ENCODE results near the gene NEK6.

The NEK6 gene

GRCh38 chr9:124370896-124371582 is 113.3 kb downstream of the NEK6 start:
- Mint-ChIP-seq H3K9me3 (peaks cover 4% of the 10 kb centered on the region), H3K27me3 (ENCODE audit: low read depth) (no peaks in the 10 kb centered on the region), H3K27ac (no peak overlapping the region), H3K4me1 (peaks cover 30% of the 10 kb centered on the region), H3K36me3 (ENCODE audit: low read depth) (peaks cover 33% of the 10 kb centered on the region), H3K4me3 (no peak overlapping the region)
- TF ChIP-seq CTCF (IDR thresholded peaks at IDR 0.05; ENCODE audit: unreplicated experiment in 3 of 3), result no peak

- peaks cover 4% of the 10 kb centered on the region for H3K9me3 Mint-ChIP-seq
- no peak overlapping the region for H3K4me3 Mint-ChIP-seq
- H3K4me1 Mint-ChIP-seq, result peaks cover 30% of the 10 kb centered on the region
Observed at GRCh38 chr9:124372038-124372437, 114.3 kb downstream of the NEK6 start.

GRCh38 chr9:124373386-124373785 is 115.6 kb downstream of the NEK6 start:
- Mint-ChIP-seq H3K27ac (no peak overlapping the region), H3K36me3 (ENCODE audit: low read depth) (peaks cover 35% of the 10 kb centered on the region), H3K4me1 (peaks cover 41% of the 10 kb centered on the region), H3K4me3 (no peak overlapping the region), H3K9me3 (peaks cover 4% of the 10 kb centered on the region), H3K27me3 (ENCODE audit: low read depth) (no peaks in the 10 kb centered on the region)
- TF ChIP-seq CTCF (IDR thresholded peaks at IDR 0.05; ENCODE audit: unreplicated experiment in 3 of 3), result no peak

More at GRCh38 chr9:124372038-124372437, 114.3 kb downstream of the NEK6 start:
- no peak for TF ChIP-seq CTCF (IDR thresholded peaks at IDR 0.05; ENCODE audit: unreplicated experiment in 3 of 3)
- no peaks in the 10 kb centered on the region for H3K27me3 Mint-ChIP-seq (ENCODE audit: low read depth)
- H3K36me3 Mint-ChIP-seq (ENCODE audit: low read depth), result peaks cover 35% of the 10 kb centered on the region
- no peak overlapping the region for H3K27ac Mint-ChIP-seq

GRCh38 chr9:124373851-124374250 is 116.1 kb downstream of the NEK6 start:
- no peak for TF ChIP-seq CTCF (IDR thresholded peaks at IDR 0.05; ENCODE audit: unreplicated experiment in 3 of 3)
- H3K9me3 Mint-ChIP-seq, result peaks cover 4% of the 10 kb centered on the region
- H3K27me3 Mint-ChIP-seq (ENCODE audit: low read depth), result no peaks in the 10 kb centered on the region
- no peak overlapping the region for H3K27ac Mint-ChIP-seq
- peaks cover 35% of the 10 kb centered on the region for H3K36me3 Mint-ChIP-seq (ENCODE audit: low read depth)
- H3K4me3 Mint-ChIP-seq, result no peak overlapping the region
- peaks cover 45% of the 10 kb centered on the region for H3K4me1 Mint-ChIP-seq

- TF ChIP-seq CTCF (IDR thresholded peaks at IDR 0.05; ENCODE audit: unreplicated experiment in 3 of 3), result no peak
- Mint-ChIP-seq H3K9me3 (peaks cover 4% of the 10 kb centered on the region), H3K4me1 (peaks cover 37% of the 10 kb centered on the region), H3K27ac (no peak overlapping the region), H3K36me3 (ENCODE audit: low read depth) (peaks cover 43% of the 10 kb centered on the region), H3K4me3 (no peak overlapping the region), H3K27me3 (ENCODE audit: low read depth) (no peaks in the 10 kb centered on the region)
Observed at GRCh38 chr9:124375726-124376125, 118.0 kb downstream of the NEK6 start.

GRCh38 chr9:124376329-124376728 is 118.6 kb downstream of the NEK6 start:
- Mint-ChIP-seq H3K27ac (no peak overlapping the region), H3K4me3 (no peak overlapping the region), H3K4me1 (peaks cover 32% of the 10 kb centered on the region), H3K36me3 (ENCODE audit: low read depth) (peaks cover 43% of the 10 kb centered on the region), H3K9me3 (peaks cover 4% of the 10 kb centered on the region), H3K27me3 (ENCODE audit: low read depth) (no peaks in the 10 kb centered on the region)
- no peak for TF ChIP-seq CTCF (IDR thresholded peaks at IDR 0.05; ENCODE audit: unreplicated experiment in 3 of 3)
